ENCODE data around the gene HYAL3. TPM values are rescaled to one million over a fixed set of nuclear protein-coding genes. Genes with fewer than 3 reads are reported as not detected.
"Not testable (repeated sequence)": the region's sequence is repeated elsewhere in the genome, so short reads cannot be mapped to it uniquely, and the experiment has no call there.

HYAL3 gene
- total RNA-seq, 6 donors from 2014 or later, result 0.33 to 5.7 (median 3.1) TPM

DNA sequence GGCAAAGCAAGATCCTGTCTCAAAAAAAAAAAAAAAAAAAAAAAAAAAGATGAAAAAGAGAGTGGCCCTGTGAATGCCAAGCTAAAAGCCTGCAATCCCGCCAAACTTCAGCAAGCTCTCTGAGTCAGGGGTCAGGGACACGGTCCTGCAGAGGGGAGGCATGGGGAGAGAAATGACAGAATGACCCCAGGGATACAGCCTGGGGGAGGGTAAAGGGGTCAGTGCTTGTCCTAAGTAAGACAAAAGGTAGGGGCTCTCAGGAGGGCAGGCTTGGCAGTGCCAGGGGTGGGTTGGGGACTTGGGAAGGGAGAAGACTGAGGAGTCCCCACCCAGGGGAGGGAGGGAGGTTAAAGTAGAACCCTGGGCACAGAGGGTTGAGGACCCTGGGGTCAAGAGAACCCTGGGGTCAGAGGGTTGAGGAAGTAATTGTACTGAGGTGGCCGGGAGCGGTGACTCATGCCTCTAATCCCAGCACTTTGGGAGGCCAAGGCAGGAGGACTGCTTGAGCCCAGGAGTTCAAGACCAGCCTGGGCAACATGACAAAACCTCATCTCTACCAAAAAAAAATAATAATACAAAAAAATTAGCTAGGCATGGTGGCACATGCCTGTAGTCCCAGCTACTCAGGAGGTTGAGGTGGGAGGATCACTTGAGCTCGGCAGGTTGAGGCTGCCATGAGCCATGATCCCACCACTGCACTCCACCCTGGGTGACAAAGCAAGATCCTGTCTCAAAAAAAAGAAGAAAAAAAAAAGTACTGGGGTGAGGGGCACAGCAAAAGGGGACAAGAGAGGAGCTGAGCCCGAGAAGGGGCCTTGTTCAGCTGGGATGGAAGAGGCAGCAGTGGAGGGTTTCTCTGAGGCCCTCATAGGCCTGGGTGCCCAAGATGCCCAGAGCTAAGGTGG lies 35.5 kb downstream of the HYAL3 start:
- Histone ChIP-seq H3K36me3 (peaks cover 0 to 8% (median 2%) of the 10 kb centered on the region in 4 donors), H3K27me3 (no peaks in the 10 kb centered on the region), H3K9me3 (no peaks in the 10 kb centered on the region), H3K4me1 (peaks cover 66 to 86% (median 79%) of the 10 kb centered on the region in 4 donors), H3K4me3 (no peak overlapping the region), H3K27ac (peak overlapping the region; percentile 84 to 98 (median 96))
- TF ChIP-seq, protein P1, sequence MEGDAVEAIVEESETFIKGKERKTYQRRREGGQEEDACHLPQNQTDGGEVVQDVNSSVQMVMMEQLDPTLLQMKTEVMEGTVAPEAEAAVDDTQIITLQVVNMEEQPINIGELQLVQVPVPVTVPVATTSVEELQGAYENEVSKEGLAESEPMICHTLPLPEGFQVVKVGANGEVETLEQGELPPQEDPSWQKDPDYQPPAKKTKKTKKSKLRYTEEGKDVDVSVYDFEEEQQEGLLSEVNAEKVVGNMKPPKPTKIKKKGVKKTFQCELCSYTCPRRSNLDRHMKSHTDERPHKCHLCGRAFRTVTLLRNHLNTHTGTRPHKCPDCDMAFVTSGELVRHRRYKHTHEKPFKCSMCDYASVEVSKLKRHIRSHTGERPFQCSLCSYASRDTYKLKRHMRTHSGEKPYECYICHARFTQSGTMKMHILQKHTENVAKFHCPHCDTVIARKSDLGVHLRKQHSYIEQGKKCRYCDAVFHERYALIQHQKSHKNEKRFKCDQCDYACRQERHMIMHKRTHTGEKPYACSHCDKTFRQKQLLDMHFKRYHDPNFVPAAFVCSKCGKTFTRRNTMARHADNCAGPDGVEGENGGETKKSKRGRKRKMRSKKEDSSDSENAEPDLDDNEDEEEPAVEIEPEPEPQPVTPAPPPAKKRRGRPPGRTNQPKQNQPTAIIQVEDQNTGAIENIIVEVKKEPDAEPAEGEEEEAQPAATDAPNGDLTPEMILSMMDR (IDR thresholded peaks at IDR 0.05), result no peak
- TF ChIP-seq EP300 (IDR thresholded peaks at IDR 0.05) (no peak), POLR2A (IDR thresholded peaks at IDR 0.05) (no peak)
- DNase-seq (no peak), ATAC-seq (ENCODE audit: low FRiP score in 2 of 2) (no peak)
- WGBS, 2 donors, result 55 to 64% methylated on average over 6 of the region's 6 CpGs

DNA sequence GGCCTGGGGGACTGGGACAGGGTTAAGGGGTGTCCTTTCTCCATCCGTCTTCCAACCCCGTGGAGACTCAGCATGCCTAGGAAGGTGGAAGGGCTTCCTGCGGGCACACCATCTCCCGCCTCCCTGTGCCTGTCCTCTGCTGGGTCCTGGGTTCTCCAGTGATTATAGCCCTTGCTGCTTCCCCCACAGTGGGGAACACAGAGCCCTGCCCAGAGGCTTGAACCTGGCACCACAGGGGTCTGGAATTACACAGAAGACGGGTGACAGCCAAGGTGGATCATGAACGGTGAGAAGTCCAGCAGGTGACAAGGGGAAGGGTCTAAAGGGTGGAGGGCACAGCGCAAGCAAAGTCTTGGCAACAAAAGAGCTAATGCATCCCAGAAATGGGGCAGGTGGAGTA lies 36.4 kb downstream of the HYAL3 start:
- no peak for DNase-seq
- Histone ChIP-seq H3K9me3 (peaks cover 0 to 2% (median 0%) of the 10 kb centered on the region in 4 donors), H3K27ac (peak overlapping the region in 2 of 4 donors; percentile 96 to 98), H3K36me3 (peaks cover 0 to 18% (median 11%) of the 10 kb centered on the region in 4 donors), H3K27me3 (no peaks in the 10 kb centered on the region), H3K4me1 (peaks cover 66 to 85% (median 76%) of the 10 kb centered on the region in 4 donors), H3K4me3 (no peak overlapping the region)
- no peak for ATAC-seq (ENCODE audit: low FRiP score in 2 of 2)
- 91 to 93% methylated on average over 6 to 7 of the region's 7 CpGs for WGBS, 2 donors
- TF ChIP-seq, protein P1 (IDR thresholded peaks at IDR 0.05), result no peak
- no peak for TF ChIP-seq POLR2A (IDR thresholded peaks at IDR 0.05)
- TF ChIP-seq POLR2AphosphoS5 (IDR thresholded peaks at IDR 0.05), result no peak
- no peak for TF ChIP-seq EP300 (IDR thresholded peaks at IDR 0.05)

DNA sequence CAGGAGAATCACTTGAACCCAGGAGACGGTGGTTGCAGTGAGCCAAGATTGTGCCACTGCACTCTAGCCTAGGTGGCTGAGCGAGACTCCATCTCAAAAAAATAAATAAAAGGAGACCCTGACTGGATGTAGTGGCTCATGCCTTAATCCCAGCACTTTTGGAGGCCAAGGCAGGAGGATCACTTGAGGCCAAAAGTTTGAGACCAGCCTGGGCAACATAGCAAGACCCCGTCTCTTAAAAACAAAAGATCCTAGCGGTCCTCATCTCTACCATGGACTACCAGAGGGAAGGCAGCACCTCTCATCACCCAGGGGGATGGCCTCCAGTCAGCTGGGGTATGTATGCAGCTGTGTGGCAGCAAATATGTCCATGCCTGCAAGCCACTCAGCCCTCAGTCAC lies 37.0 kb downstream of the HYAL3 start:
- not testable (repeated sequence) for DNase-seq; H3K27me3 ChIP-seq; H3K4me3 ChIP-seq; H3K9me3 ChIP-seq; ATAC-seq (ENCODE audit: low FRiP score in 2 of 2)
- peaks cover 4 to 24% (median 17%) of the 10 kb centered on the region in 4 donors for H3K36me3 ChIP-seq
- H3K27ac ChIP-seq, result peak overlapping the region in 3 of 4 donors; percentile 94 to 98 (median 96)
- WGBS, 2 donors, result 100% methylated on average over 2 to 4 of the region's 4 CpGs
- H3K4me1 ChIP-seq, result peaks cover 70 to 85% (median 76%) of the 10 kb centered on the region in 4 donors

DNA sequence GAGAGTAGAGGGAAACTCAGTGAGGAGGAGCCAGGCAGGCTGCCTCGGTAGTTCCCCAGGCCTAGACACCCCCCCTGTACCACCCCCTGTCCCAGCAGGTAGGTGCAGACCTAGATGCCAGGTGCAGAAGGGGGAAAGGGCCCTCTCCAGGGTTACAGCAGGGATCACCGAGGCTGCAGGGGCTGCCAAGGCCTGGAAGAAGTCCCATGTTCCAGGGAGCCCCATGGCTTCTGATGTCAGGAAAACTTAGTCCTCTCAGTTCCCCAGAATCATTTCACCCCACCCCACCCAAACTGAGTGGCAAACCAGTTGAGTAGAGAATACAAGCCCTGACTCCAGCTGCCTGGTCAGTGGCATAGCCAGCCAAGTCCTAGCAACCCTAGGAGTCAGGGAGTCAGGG lies 37.7 kb downstream of the HYAL3 start:
- no peak overlapping the region for H3K4me3 ChIP-seq
- peak overlapping the region; percentile 94 to 98 (median 96) for H3K27ac ChIP-seq
- peaks cover 70 to 85% (median 79%) of the 10 kb centered on the region in 4 donors for H3K4me1 ChIP-seq
- TF ChIP-seq EP300 (IDR thresholded peaks at IDR 0.05) (no peak), POLR2AphosphoS5 (IDR thresholded peaks at IDR 0.05) (no peak), POLR2A (IDR thresholded peaks at IDR 0.05) (no peak)
- TF ChIP-seq, protein P1 (IDR thresholded peaks at IDR 0.05), result no peak
- no peaks in the 10 kb centered on the region for H3K27me3 ChIP-seq
- DNase-seq (no peak), ATAC-seq (ENCODE audit: low FRiP score in 2 of 2) (no peak)
- H3K36me3 ChIP-seq, result peaks cover 11 to 30% (median 24%) of the 10 kb centered on the region in 4 donors
- H3K9me3 ChIP-seq, result peaks cover 0 to 7% (median 0%) of the 10 kb centered on the region in 4 donors
- 13 to 86% methylated on average over 1 to 2 of the region's 2 CpGs for WGBS, 2 donors

DNA sequence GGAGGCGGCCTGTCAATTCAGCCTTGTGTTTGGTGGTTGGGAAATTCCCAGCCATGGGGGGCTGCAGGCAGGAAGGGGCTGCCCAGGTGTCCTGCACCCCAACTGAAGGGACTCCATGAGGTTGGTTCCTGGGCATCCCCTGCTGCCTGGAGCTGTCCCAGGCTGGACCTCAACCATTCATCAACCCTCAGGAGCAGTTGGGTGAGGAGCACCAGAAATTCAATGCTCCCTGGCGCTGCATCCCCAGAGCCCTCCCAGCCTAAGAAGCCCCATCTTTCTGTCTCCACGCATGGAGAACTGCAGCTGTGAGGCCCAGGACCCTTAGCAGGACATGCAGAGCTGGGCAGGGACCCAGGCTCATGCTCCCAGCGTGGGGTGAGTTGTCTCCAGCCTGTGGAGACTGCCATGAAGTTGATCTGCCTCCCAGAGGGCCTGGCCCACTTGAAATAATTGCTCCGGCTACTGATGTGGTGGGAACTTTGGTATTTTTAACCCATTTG lies 38.2 kb downstream of the HYAL3 start:
- ATAC-seq (ENCODE audit: low FRiP score in 2 of 2), result no peak
- 13 to 83% methylated on average over 1 to 4 of the region's 5 CpGs for WGBS, 2 donors
- Histone ChIP-seq H3K36me3 (peaks cover 16 to 36% (median 29%) of the 10 kb centered on the region in 4 donors), H3K27ac (peak overlapping the region; percentile 94 to 98 (median 96)), H3K9me3 (peaks cover 0 to 7% (median 0%) of the 10 kb centered on the region in 4 donors), H3K4me3 (peak overlapping the region in 3 of 4 donors; percentile 46 to 60 (median 56)), H3K27me3 (no peaks in the 10 kb centered on the region), H3K4me1 (peaks cover 70 to 85% (median 80%) of the 10 kb centered on the region in 4 donors)
- no peak for DNase-seq
- TF ChIP-seq EP300 (IDR thresholded peaks at IDR 0.05) (no peak), POLR2A (IDR thresholded peaks at IDR 0.05) (no peak)

All from upper lobe of left lung (tissue), 6 donors.